Karpas-422 (cell line): Measurements from ENCODE around the gene ANKS1A. TPM values are rescaled to one million over a fixed set of nuclear protein-coding genes. Genes with fewer than 3 reads are reported as not detected.

ENCODE experiments used
- DNase-seq: peaks from one replicate; pipeline ENCODE4 v3.0.0-alpha.2; 2015
- H2AFZ ChIP-seq: fragments of 200-600 bp; sonication (generic); 2 replicates; pipeline ENCODE4 v1.6.1; 2014; ENCODE audit warnings: antibody characterized with exemption, low read length, mixed read lengths
- H3K27ac ChIP-seq: fragments of 200-600 bp; sonication (generic); 2 replicates; pipeline ENCODE4 v1.5.1; 2014; ENCODE audit warnings: mild to moderate bottlenecking, low read length, moderate library complexity
- H3K27me3 ChIP-seq: fragments of 200-600 bp; sonication (generic); 2 replicates; pipeline ENCODE4 v1.6.1; 2014; ENCODE audit warnings: low read length, mixed read lengths
- H3K36me3 ChIP-seq: fragments of 200-600 bp; sonication (generic); 2 replicates; pipeline ENCODE4 v1.6.1; 2014; ENCODE audit warnings: low read length, mixed read lengths; ENCODE audit not compliant: insufficient read depth
- H3K4me1 ChIP-seq: fragments of 200-600 bp; sonication (generic); 2 replicates; pipeline ENCODE4 v1.6.1; 2014; ENCODE audit warnings: mild to moderate bottlenecking, low read length, mixed read lengths
- H3K4me2 ChIP-seq: fragments of 200-600 bp; sonication (generic); 2 replicates; pipeline ENCODE4 v1.6.1; 2014; ENCODE audit warnings: low read length, low read depth, mild to moderate bottlenecking; ENCODE audit not compliant: poor library complexity, severe bottlenecking
- H3K4me3 ChIP-seq: fragments of 200-600 bp; sonication (generic); 2 replicates; pipeline ENCODE4 v1.5.1; 2014; ENCODE audit warnings: mild to moderate bottlenecking, antibody characterized with exemption, low read length, mixed read lengths
- H3K79me2 ChIP-seq: fragments of 200-600 bp; sonication (generic); 2 replicates; pipeline ENCODE4 v1.6.1; 2014; ENCODE audit warnings: mild to moderate bottlenecking, low read length, mixed read lengths
- H3K9ac ChIP-seq: fragments of 200-600 bp; sonication (generic); 2 replicates; pipeline ENCODE4 v1.6.0; 2014; ENCODE audit warnings: low read length
- H3K9me2 ChIP-seq: fragments of 200-600 bp; sonication (generic), shearing (Covaris generic); replicated peaks from 2 replicates; pipeline ENCODE4 v1.6.0; 2014; ENCODE audit warnings: mild to moderate bottlenecking, low read length, moderate library complexity; ENCODE audit not compliant: insufficient read depth
- H3K9me3 ChIP-seq: fragments of 300-700, 200-600 bp; sonication (generic); 2 replicates; pipeline ENCODE4 v1.6.1; 2014; ENCODE audit warnings: low read length, mixed read lengths
- H4K20me1 ChIP-seq: fragments of 200-600 bp; sonication (generic); 2 replicates; pipeline ENCODE4 v1.6.1; 2014; ENCODE audit warnings: mild to moderate bottlenecking, antibody characterized with exemption, low read length, low read depth; ENCODE audit not compliant: insufficient read depth
- total RNA-seq: library from RNA; depleted of rRNA; stranded (reverse); fragments of >200 nt; shearing (Covaris generic); gene quantifications from 2 replicates; pipeline ENCODE4 v1.2.3, GENCODE V29; 2014; ENCODE audit warnings: low replicate concordance

The ANKS1A gene
- total RNA-seq, 1 experiment from 2014 or later = 7.0 TPM

DNA sequence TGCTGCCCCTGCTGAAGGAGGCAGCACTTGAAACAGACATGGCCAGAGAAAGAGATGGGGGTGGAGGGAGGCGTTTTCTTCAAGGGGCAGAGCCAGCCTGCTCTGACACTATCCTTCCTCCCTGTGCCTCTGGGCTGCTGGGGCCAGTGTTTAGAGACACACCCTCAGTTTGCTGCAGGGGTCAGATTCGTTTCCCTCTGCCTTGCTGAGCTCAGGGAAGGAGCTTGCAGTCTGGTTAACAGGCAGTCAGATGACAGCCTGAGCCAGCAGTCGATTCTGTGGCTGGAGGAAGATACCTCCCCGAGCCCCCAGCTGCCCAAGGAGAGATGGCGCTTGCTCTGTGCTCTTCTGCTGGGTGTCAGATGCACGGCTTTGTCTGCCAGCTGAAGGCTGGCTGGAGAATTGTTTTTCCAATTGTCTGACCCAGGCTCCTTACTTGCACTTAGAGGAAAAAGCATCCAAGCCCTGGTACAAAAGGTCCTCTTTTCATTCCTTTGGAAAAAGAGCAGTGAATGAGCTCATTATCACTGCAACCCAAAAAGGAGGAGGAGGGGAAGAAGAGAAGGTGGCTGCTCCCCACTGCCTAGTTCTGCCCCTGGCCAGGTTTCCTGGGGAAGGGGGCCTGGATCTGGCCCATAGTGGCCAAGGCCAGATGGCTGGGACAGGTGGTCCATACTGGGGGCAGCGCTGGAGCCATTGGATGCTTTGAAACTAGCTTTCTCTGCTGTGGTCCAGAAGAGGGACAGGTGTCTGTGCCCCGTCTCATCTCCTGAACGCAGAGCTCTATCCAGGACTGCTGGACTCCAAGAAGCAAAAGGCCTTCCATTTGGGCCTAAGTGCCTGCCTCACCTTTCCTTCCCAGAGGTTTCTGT is 163.9 kb downstream of the ANKS1A start:
- Histone ChIP-seq H3K27ac (no peak overlapping the region), H2AFZ (no peak overlapping the region), H3K4me2 (no peak overlapping the region), H3K4me3 (no peak overlapping the region), H3K9ac (no peak overlapping the region), H3K9me3 (no peaks in the 10 kb centered on the region), H3K36me3 (no peaks in the 10 kb centered on the region), H3K79me2 (no peaks in the 10 kb centered on the region), H3K9me2 (no peaks in the 10 kb centered on the region), H4K20me1 (no peaks in the 10 kb centered on the region), H3K4me1 (no peaks in the 10 kb centered on the region), H3K27me3 (no peaks in the 10 kb centered on the region)
- DNase-seq = no peak

DNA sequence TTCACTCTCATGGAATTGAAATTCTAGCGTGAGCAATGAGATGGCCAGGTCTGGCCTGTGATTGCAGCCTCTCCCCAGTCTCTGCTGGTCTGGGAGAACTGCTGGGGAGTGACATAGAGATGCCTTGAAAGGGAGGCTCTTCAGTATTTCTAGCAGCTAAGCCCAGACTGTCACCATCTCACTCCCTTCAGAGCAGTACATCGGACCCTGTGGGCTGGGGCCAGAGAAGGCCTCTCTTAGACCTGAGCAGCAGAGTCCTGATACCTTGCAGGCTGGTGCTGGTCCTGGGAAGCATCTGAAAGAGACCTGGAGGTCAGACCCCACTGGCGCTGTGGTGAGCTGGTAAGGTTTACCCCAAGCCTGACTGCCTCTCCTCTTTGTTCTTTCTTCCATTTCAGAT is 164.6 kb downstream of the ANKS1A start:
- Histone ChIP-seq H3K4me3 (no peak overlapping the region), H3K9me3 (no peaks in the 10 kb centered on the region), H3K36me3 (no peaks in the 10 kb centered on the region), H3K4me2 (no peak overlapping the region), H3K27me3 (no peaks in the 10 kb centered on the region), H2AFZ (no peak overlapping the region), H3K79me2 (no peaks in the 10 kb centered on the region), H3K27ac (no peak overlapping the region), H3K9me2 (no peaks in the 10 kb centered on the region), H3K9ac (no peak overlapping the region), H3K4me1 (peaks cover 5% of the 10 kb centered on the region), H4K20me1 (no peaks in the 10 kb centered on the region)
- DNase-seq = no peak

DNA sequence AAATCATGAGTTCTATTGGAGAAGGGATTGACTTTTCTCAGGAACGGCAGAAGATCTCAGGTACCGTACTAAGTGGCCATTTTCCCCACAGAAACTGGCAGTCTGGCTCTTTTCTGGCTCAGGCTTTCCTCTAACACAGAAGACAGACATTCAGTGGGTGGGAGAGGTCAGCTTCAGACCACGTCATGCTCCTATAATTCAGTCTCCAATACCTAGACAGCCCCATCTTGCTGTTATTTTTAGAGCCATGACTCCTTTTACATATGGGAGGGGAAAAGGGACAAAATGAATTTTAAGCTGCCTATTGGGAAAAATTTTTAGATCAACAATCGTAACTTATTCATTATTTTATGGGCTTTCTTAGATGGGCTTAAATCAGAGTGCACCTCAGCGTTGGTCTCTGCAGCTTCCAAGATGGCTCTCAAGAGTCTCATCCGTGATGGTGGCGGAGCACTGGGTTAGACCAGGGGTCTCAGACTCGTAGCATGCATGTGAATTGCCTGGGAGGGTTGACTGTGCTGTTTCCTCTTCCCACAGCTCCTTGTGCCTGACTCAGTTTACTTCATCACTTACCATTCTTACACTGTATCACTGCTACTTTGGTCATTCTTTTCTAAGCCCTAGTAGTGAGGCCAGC is 165.2 kb downstream of the ANKS1A start:
- Histone ChIP-seq H3K9me2 (no peaks in the 10 kb centered on the region), H3K9me3 (no peaks in the 10 kb centered on the region), H4K20me1 (no peaks in the 10 kb centered on the region), H3K4me1 (peaks cover 11% of the 10 kb centered on the region), H3K79me2 (no peaks in the 10 kb centered on the region), H3K27me3 (no peaks in the 10 kb centered on the region), H3K9ac (no peak overlapping the region), H3K36me3 (no peaks in the 10 kb centered on the region), H3K4me2 (no peak overlapping the region), H2AFZ (no peak overlapping the region), H3K27ac (no peak overlapping the region), H3K4me3 (no peak overlapping the region)
- no peak for DNase-seq

DNA sequence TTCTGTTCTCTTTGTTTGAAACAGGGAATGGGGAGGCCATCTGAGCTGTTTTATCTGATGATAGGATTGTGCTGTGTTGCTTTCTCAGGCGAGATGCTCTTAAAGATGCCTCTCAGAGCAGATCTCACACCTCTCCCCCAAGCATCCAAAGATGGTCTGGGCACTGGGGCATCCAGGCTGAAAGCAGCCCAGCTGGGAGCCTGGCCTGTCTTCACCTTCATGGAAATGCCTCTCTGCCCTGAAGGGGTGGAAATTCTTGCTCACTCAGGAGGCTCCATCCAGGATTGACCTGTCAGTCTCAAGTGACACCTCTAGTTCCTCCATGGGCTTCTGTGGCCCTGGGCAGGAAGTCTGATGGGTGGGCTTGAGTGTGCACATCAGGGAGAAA is 165.7 kb downstream of the ANKS1A start:
- no peak overlapping the region for H3K4me2 ChIP-seq
- H3K9me2 ChIP-seq = no peaks in the 10 kb centered on the region
- H4K20me1 ChIP-seq = no peaks in the 10 kb centered on the region
- no peak overlapping the region for H3K4me3 ChIP-seq
- H3K27me3 ChIP-seq = no peaks in the 10 kb centered on the region
- no peak overlapping the region for H3K27ac ChIP-seq
- no peaks in the 10 kb centered on the region for H3K9me3 ChIP-seq
- DNase-seq = no peak
- no peak overlapping the region for H2AFZ ChIP-seq
- no peaks in the 10 kb centered on the region for H3K79me2 ChIP-seq
- H3K9ac ChIP-seq = no peak overlapping the region
- H3K36me3 ChIP-seq = no peaks in the 10 kb centered on the region
- H3K4me1 ChIP-seq = peaks cover 11% of the 10 kb centered on the region

GRCh38 chr6:35055891-35056290 is 166.8 kb downstream of the ANKS1A start:
- H3K27ac ChIP-seq = no peak overlapping the region
- peaks cover 11% of the 10 kb centered on the region for H3K4me1 ChIP-seq
- no peaks in the 10 kb centered on the region for H3K79me2 ChIP-seq
- no peaks in the 10 kb centered on the region for H3K9me3 ChIP-seq
- H2AFZ ChIP-seq = no peak overlapping the region
- no peak for DNase-seq
- no peak overlapping the region for H3K4me3 ChIP-seq
- no peaks in the 10 kb centered on the region for H3K36me3 ChIP-seq
- no peak overlapping the region for H3K9ac ChIP-seq
- no peaks in the 10 kb centered on the region for H3K9me2 ChIP-seq
- H4K20me1 ChIP-seq = no peaks in the 10 kb centered on the region
- H3K4me2 ChIP-seq = no peak overlapping the region
- no peaks in the 10 kb centered on the region for H3K27me3 ChIP-seq

DNA sequence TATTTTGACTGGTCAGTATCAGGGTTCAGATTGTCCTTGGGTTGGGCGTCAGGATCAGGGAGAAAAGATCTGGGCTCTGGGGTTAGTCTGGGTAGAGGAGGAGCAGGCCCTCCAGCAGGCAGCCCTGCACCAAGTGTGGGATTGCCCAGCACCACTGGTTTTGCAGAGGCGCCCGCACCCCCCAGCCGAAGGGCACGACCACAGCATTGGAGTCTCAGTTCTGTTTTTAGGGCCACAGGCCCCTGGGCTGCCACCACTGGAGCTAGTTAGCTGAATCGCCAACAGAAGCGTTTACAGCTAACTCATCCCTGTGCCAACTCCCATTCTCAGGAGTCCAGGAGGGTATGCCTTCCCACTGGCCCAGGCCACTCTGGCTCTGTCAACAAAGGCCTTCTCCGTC is 167.9 kb downstream of the ANKS1A start:
- Histone ChIP-seq H3K79me2 (no peaks in the 10 kb centered on the region), H3K9me2 (no peaks in the 10 kb centered on the region), H3K27me3 (no peaks in the 10 kb centered on the region), H3K27ac (no peak overlapping the region), H3K4me2 (no peak overlapping the region), H3K4me3 (no peak overlapping the region), H4K20me1 (no peaks in the 10 kb centered on the region), H3K4me1 (peaks cover 11% of the 10 kb centered on the region), H3K9me3 (no peaks in the 10 kb centered on the region), H3K9ac (no peak overlapping the region), H2AFZ (no peak overlapping the region), H3K36me3 (no peaks in the 10 kb centered on the region)
- DNase-seq = no peak

GRCh38 chr6:35057449-35058357 is 168.6 kb downstream of the ANKS1A start:
- H3K27me3 ChIP-seq = no peaks in the 10 kb centered on the region
- no peak overlapping the region for H3K9ac ChIP-seq
- H3K4me3 ChIP-seq = no peak overlapping the region
- no peaks in the 10 kb centered on the region for H3K9me3 ChIP-seq
- peaks cover 11% of the 10 kb centered on the region for H3K4me1 ChIP-seq
- no peaks in the 10 kb centered on the region for H3K36me3 ChIP-seq
- no peak overlapping the region for H3K4me2 ChIP-seq
- no peak overlapping the region for H2AFZ ChIP-seq
- no peaks in the 10 kb centered on the region for H4K20me1 ChIP-seq
- no peaks in the 10 kb centered on the region for H3K9me2 ChIP-seq
- no peak for DNase-seq
- H3K79me2 ChIP-seq = no peaks in the 10 kb centered on the region
- H3K27ac ChIP-seq = no peak overlapping the region

GRCh38 chr6:35058358-35058675 is 169.3 kb downstream of the ANKS1A start:
- no peak overlapping the region for H3K9ac ChIP-seq

More at GRCh38 chr6:35058358-35058675, 169.3 kb downstream of the ANKS1A start:
- H3K4me3 ChIP-seq = no peak overlapping the region
- no peak overlapping the region for H3K27ac ChIP-seq
- peaks cover 11% of the 10 kb centered on the region for H3K4me1 ChIP-seq
- H3K27me3 ChIP-seq = no peaks in the 10 kb centered on the region
- no peaks in the 10 kb centered on the region for H3K9me3 ChIP-seq
- no peak overlapping the region for H2AFZ ChIP-seq
- H3K36me3 ChIP-seq = no peaks in the 10 kb centered on the region
- DNase-seq = no peak
- no peaks in the 10 kb centered on the region for H4K20me1 ChIP-seq
- H3K4me2 ChIP-seq = no peak overlapping the region
- no peaks in the 10 kb centered on the region for H3K9me2 ChIP-seq
- no peaks in the 10 kb centered on the region for H3K79me2 ChIP-seq
